PFSK-1 (cell line): ENCODE data around the gene FH.

Experiments used
- FOXP2 ChIP-seq: optimal IDR thresholded peaks from 2 replicates; pipeline ENCODE3; 2011; ENCODE audit warnings: borderline replicate concordance, control low read depth, inconsistent platforms; ENCODE audit not compliant: insufficient read depth; ENCODE audit errors: extremely low read length, extremely low read depth
- POLR2AphosphoS5 ChIP-seq: IDR thresholded peaks from 2 replicates; pipeline ENCODE4 v1.6.1; 2012; ENCODE audit warnings: low read depth, mild to moderate bottlenecking, control low read depth, low read length, moderate library complexity
- SIN3A ChIP-seq: IDR thresholded peaks from 2 replicates; pipeline ENCODE4 v1.6.1; 2012; ENCODE audit warnings: mild to moderate bottlenecking, low read length, moderate library complexity, borderline replicate concordance; ENCODE audit not compliant: insufficient read depth
- TAF1 ChIP-seq: IDR thresholded peaks from 2 replicates; pipeline ENCODE4 v1.6.1; 2012; ENCODE audit warnings: low read length, control low read depth, borderline replicate concordance; ENCODE audit not compliant: insufficient read depth
- TF ChIP-seq, protein P1 (sequence below), 2 experiments: IDR thresholded peaks; 2 replicates each; pipeline versions ENCODE4 v1.6.1 to v1.8.0; 2011 to 2012; ENCODE audit warnings: low read depth in 2 of 2, low read length in 2 of 2, control low read depth in 1 of 2, inconsistent platforms in 1 of 2, mild to moderate bottlenecking in 1 of 2, moderate library complexity in 1 of 2; ENCODE audit not compliant: insufficient read depth in 1 of 2

The FH gene

DNA sequence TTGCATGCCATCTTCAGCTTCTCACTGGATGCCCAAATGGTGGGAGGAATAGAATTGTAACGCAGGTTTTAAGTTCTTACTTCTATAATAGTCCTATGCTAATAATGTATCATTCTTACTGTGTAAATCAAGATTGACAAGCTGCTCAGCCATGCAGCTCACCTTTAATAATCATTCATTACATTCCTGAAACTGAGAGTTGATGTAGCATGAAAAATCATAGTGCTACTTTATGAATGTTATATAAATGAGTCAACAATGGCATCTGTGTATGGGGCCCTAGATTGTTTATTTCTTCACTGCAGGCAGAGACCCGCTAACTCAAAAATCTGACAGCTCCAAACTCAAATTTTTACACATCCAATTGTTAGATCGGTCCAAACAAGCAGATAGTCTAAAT, 34.4 kb downstream of the FH start:
- no peak for TF ChIP-seq POLR2AphosphoS5
- TF ChIP-seq FOXP2, result no peak
- TF ChIP-seq TAF1, result no peak
- TF ChIP-seq SIN3A, result no peak
- TF ChIP-seq, protein P1, sequence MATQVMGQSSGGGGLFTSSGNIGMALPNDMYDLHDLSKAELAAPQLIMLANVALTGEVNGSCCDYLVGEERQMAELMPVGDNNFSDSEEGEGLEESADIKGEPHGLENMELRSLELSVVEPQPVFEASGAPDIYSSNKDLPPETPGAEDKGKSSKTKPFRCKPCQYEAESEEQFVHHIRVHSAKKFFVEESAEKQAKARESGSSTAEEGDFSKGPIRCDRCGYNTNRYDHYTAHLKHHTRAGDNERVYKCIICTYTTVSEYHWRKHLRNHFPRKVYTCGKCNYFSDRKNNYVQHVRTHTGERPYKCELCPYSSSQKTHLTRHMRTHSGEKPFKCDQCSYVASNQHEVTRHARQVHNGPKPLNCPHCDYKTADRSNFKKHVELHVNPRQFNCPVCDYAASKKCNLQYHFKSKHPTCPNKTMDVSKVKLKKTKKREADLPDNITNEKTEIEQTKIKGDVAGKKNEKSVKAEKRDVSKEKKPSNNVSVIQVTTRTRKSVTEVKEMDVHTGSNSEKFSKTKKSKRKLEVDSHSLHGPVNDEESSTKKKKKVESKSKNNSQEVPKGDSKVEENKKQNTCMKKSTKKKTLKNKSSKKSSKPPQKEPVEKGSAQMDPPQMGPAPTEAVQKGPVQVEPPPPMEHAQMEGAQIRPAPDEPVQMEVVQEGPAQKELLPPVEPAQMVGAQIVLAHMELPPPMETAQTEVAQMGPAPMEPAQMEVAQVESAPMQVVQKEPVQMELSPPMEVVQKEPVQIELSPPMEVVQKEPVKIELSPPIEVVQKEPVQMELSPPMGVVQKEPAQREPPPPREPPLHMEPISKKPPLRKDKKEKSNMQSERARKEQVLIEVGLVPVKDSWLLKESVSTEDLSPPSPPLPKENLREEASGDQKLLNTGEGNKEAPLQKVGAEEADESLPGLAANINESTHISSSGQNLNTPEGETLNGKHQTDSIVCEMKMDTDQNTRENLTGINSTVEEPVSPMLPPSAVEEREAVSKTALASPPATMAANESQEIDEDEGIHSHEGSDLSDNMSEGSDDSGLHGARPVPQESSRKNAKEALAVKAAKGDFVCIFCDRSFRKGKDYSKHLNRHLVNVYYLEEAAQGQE (IDR thresholded peaks at IDR 0.05; ENCODE audit: insufficient read depth in 1 of 2, low read depth in 2 of 2, low read length in 2 of 2), result no peak

DNA sequence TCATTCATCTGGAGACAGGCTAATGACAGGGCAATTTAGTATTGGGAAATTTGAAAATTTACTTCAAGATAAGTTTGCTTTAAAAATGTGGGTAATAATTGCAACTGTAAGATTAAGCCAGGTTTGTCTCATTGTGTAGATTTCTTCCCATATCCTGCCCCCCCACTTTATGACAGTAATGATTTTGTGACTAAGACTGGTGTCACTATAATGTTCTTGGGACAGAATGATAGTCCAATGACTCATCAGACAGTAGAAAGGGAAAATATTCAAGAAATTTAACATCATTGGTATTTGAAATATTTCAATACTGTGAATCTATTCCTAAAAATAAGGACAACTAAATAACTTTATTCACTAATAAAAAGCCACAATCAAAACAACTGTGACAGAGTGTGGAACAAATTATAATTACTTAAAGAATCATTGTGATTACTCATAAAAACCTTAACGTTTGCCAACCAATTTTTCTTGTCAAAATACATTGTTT, 36.7 kb downstream of the FH start:
- TF ChIP-seq, protein P1 (IDR thresholded peaks at IDR 0.05; ENCODE audit: insufficient read depth in 1 of 2, low read depth in 2 of 2, low read length in 2 of 2), result no peak
- no peak for TF ChIP-seq TAF1
- no peak for TF ChIP-seq POLR2AphosphoS5
- no peak for TF ChIP-seq FOXP2
- no peak for TF ChIP-seq SIN3A

DNA sequence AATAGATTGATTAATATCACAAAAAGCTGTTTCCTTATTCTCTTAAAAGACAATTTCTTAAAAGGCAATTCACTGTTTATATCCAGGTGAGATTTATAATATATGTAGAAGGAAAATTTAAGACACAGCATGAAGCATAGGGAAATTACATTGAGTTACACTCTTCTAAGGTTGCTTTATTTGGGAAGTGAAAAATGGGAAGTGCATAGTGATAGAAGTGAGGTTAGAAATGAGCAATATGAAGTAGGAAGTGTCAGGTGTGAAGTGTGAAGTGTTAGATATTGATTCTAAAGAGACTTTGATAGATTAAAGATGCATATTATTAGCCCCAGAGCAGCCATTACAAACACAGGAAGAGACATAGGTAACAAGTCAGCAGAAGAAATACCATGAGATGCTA, 40.3 kb downstream of the FH start:
- TF ChIP-seq TAF1 (no peak), FOXP2 (no peak), POLR2AphosphoS5 (no peak), SIN3A (no peak)
- TF ChIP-seq, protein P1 (IDR thresholded peaks at IDR 0.05; ENCODE audit: insufficient read depth in 1 of 2, low read depth in 2 of 2, low read length in 2 of 2), result no peak

DNA sequence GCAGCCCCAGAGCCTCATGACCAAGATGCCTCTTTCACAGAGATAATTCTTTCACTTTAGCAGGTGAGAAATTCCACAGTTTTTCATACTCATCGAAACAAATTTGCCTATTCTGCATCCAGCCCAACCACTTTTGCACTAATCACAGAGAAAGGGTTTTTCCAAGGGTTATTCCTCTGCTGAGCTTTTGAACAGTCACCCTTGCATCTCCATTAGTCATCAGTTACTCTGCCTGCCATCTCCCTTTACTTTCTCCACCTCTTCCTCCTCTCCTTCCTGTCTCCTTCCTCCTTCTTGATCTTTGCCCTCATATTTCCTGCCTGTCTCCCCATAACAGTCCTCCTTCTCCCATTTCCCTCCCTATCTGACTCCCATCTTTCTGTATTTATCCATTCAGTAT, 43.9 kb downstream of the FH start:
- TF ChIP-seq TAF1, result no peak
- TF ChIP-seq POLR2AphosphoS5, result no peak
- no peak for TF ChIP-seq FOXP2
- no peak for TF ChIP-seq SIN3A
- TF ChIP-seq, protein P1 (IDR thresholded peaks at IDR 0.05; ENCODE audit: insufficient read depth in 1 of 2, low read depth in 2 of 2, low read length in 2 of 2), result no peak

DNA sequence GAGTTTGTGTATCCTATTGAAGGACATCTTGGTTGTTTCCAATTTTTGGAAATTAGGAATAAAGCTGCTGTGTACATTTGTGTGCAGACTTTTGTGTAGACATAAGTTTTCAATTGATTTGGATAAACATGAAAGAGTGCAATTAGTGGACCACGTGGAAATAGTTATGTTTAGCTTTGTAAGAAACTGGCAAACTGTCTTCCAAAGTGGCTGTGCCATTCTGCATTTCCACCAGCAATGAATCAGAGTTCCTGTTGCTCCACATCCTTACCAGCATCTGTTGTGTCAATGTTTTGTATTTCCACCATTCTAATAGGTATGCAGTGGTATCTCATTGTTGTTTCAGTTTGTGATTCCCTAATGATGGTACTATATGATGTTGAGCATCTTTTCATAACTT, 46.5 kb downstream of the FH start:
- TF ChIP-seq TAF1 (no peak), FOXP2 (no peak), POLR2AphosphoS5 (no peak), SIN3A (no peak)
- TF ChIP-seq, protein P1 (IDR thresholded peaks at IDR 0.05; ENCODE audit: insufficient read depth in 1 of 2, low read depth in 2 of 2, low read length in 2 of 2), result no peak
